Erythroblast (primary cell): ENCODE results near the gene IL16.

Experiments used
- GATA1 ChIP-seq: IDR thresholded peaks from 2 replicates; pipeline ENCODE4 v1.6.1; 2011; ENCODE audit warnings: low read depth, mild to moderate bottlenecking, control low read depth, low read length, moderate library complexity
- POLR2A ChIP-seq: IDR thresholded peaks from 2 replicates; pipeline ENCODE4 v1.6.1; 2011; ENCODE audit warnings: mild to moderate bottlenecking, low read length

GRCh38 chr15:81339321-81339720 is 142.6 kb downstream of the IL16 start:
- TF ChIP-seq GATA1 = no peak
- no peak for TF ChIP-seq POLR2A
